ENCODE results near the gene ARPC4.

DNA sequence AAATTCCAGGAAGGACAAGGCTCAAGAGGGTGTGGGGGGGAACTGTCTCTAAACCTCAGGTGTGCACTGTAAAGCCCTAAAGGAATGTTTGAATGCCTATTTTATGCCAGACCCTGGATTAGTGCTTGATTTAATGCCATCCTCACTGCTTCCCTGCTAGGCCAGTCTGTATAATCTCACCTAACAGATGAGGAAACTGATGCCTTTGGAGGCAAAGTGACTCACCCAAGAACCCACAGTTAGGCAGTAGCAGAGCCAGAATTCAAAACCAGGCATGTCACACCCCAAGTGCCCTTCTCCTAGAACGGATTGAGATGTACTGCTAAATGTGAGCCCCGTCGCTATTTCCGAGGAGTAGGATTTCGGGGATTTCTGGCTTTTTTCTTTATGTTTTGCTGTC lies 31.0 kb upstream of the ARPC4 start:
- no peak for TF ChIP-seq EZH2 (IDR thresholded peaks at IDR 0.05; ENCODE audit: borderline replicate concordance, low read length)
- TF ChIP-seq, protein P1, sequence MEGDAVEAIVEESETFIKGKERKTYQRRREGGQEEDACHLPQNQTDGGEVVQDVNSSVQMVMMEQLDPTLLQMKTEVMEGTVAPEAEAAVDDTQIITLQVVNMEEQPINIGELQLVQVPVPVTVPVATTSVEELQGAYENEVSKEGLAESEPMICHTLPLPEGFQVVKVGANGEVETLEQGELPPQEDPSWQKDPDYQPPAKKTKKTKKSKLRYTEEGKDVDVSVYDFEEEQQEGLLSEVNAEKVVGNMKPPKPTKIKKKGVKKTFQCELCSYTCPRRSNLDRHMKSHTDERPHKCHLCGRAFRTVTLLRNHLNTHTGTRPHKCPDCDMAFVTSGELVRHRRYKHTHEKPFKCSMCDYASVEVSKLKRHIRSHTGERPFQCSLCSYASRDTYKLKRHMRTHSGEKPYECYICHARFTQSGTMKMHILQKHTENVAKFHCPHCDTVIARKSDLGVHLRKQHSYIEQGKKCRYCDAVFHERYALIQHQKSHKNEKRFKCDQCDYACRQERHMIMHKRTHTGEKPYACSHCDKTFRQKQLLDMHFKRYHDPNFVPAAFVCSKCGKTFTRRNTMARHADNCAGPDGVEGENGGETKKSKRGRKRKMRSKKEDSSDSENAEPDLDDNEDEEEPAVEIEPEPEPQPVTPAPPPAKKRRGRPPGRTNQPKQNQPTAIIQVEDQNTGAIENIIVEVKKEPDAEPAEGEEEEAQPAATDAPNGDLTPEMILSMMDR (IDR thresholded peaks at IDR 0.05; ENCODE audit: low read length) = no peak
